Activated CD4-positive, CD25-positive, alpha-beta regulatory T cell (primary cell): ENCODE data around the gene HMGB4.

Source experiments
- DNase-seq, 4 experiments: peaks; one replicate each; lab custom pipeline; 2025; lab: John Stamatoyannopoulos, UW

HMGB4 gene

DNA sequence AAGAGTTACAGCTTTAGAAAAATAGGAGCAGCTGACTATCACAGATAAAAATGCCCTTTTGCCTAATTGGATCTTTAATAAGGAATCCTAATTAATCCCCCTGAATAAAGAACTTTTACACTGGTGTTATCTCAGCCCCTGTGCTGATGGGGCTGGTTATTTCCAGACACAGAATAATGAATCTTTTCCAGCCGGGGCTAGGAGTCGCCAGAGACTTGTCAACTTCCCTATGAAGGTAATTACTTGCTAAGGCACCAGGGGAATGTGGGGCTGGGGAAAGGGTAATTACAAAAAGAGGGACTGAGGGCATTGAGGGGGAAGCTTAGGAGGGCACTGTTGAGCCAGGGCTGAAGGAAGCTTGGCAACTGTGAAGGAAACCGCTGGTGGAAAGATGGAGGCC lies 34.5 kb downstream of the HMGB4 start:
- no peak for DNase-seq

DNA sequence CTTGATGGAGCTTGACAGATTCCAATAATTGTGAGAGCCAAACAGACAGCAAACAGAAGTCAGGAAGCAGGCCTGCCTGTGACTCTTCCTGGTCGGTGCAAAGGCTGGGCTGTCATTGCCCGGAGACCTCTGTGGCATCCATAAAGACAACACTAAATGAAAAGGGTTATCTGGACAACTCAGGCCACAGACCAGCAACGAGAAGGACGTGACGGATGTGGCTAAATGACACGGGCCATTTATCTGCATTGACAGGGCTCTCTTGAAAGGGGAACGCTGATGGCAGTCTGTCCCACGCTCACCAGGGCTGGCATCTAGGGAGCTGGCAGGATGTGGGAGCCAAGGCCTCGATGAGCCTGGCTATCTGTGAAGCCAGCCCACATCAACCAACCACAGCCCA lies 35.0 kb downstream of the HMGB4 start:
- no peak for DNase-seq

DNA sequence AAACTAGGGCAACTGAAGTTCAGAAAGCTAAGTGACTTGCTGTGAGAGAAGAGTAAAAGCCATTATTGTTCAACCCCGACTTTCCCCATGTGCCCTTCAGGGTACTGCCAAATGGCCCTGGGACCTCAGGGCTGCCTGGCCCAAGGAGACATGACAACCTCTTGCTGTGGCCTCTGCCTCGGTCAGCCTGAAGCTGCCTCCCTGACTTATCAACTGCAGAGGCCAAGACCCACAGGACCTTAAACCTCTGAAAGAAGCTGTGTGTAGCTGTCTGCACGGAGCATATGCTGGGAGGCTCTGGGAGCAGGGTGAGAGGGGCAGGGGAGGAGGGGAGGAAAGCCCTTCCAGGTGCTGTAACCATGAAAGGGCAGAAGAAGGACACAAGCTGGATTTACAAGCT lies 35.9 kb downstream of the HMGB4 start:
- DNase-seq = no peak

DNA sequence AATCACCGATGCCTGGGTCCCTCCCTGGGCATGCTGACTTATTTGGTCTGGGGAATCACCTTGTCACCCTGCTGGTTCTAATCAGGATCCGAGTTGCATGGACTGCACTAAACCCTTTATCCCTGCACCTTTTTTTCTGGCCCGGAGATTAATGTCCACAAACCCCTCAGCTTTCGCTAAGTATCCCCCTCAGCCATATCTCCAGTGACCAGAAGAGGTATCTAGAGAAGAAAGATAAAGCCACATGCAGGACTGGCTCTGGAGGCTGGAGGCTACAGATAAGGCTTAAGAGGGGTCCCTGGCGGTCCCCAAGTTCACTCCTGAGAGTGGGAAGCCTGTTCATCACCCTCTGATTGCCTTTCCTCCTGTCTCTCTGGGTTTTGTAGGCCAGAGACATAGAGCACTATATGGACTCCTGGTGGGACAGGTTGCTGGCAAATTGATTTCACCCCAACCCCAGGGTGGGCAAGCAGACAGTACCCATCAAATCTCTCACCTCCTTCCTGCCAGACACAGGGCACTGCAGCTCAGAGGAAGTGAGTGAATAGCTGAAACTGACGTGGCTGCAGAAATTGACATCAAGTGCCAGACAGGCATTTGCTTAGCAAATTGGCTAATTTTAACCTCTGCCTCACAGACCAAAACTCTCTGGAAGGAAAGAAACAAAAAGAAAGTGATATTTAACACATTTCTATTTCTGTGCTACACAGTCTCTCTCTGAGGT lies 38.8 kb downstream of the HMGB4 start:
- no peak for DNase-seq

DNA sequence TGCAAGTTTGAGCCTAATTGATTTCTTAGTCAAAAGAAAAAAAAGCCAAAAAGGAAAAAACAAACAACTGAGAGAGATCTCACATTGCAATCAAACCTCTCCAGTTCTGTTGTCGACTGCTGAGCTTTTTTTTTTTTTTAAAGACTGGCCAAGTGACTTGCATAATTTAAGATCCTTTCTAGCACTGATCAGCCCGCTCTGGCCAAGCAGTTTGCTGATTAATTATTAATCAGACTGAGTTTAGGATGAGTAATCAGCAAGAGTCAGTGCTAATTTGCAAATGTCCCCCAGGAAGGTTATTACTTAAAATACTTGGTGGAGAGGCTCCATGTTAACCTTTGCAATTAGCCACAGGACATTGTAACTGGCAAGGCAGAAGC lies 39.3 kb downstream of the HMGB4 start:
- DNase-seq = no peak

DNA sequence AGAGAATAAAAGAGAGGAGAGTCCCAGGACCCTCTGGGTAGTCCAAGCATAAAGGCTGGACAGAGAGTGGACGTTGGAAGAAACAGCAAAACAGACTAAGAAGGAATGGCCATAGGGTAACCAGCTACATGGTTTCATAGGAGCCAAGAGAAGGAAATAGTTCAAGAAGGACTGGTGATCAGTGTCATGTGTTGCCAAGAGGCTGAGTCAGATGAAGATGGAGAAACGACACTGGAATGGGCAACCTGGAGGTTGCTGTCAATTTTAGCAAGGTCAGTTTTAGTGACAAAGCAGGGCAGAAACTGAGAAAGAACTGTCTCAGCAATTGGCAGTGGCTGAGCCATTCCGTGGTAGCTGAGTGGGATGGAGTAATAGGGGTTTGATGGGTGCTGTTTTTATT lies 41.4 kb downstream of the HMGB4 start:
- DNase-seq = no peak

GRCh38 chr1:33906156-33906555 lies 42.3 kb downstream of the HMGB4 start:
- no peak for DNase-seq

DNA sequence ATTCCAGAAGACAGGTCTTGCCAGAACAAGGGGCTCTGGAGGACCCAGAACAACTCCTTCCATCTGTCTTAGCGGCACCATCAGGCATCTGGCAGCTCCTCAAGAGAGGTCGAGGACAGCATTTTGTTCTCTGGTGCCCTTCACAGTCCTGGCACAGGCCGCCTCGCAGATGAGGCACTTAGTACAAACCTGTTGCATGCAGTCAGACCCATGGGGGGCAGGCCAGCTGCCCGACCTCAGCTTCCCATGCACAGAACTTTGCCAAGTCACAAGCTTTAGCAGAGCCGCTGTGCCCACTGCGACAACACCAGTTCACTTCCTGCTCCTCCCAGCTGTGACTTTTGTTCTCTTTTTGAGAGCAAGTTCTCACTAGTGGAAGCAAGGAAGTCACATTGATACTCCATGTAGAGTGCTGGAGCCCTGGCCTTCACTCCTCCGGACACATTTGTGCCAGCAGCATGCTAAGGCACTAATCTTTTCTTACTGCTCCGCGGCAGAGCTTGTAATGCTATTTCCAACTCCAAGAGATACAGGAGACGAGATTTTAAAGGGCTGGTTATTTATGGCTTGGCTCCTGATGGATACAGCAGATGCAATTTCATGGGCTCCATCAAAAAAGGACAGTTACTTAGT lies 44.6 kb downstream of the HMGB4 start:
- no peak for DNase-seq
